Measurements from ENCODE around the gene ZNF181. TPM values are rescaled to one million over a fixed set of nuclear protein-coding genes. Genes with fewer than 3 reads are reported as not detected.

ZNF181 gene
- total RNA-seq, 4 donors from 2014 or later, result 18.6 to 47.6 (median 28.5) TPM

DNA sequence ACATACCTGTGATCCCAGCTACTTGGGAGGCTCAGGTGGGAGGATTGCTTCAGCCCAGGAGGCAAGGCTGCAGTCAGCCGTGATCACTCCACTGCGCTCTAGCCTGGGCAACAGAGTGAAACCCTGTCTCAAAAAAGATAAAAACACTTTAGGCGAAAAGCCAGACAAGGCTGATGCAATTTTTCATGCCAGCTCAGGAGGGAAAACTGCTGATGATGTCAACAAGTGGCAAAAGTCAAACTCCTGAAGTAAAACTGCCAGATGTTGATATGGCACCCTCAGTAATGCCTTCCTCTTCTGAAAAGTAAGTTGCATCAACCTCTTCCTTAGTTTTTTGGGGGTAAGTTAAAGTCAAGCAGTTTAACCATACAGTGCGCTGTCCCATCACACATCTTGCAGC lies 23.4 kb downstream of the ZNF181 start:
- H3K9me3 ChIP-seq, result peaks cover 3 to 100% (median 8%) of the 10 kb centered on the region in 3 donors
- no peak overlapping the region for H3K4me3 ChIP-seq
- no peaks in the 10 kb centered on the region for H3K27me3 ChIP-seq
- peaks cover 0 to 97% of the 10 kb centered on the region in 2 donors for H3K36me3 ChIP-seq
- no peak overlapping the region for H3K27ac ChIP-seq
- 90 to 91% methylated on average over 2 of the region's 4 CpGs for WGBS, 2 donors (ENCODE audit: low coverage in 1 of 2)
- no peaks in the 10 kb centered on the region for H3K4me1 ChIP-seq
- ATAC-seq, result no peak
- no peak for TF ChIP-seq POLR2AphosphoS5 (IDR thresholded peaks at IDR 0.05)
- TF ChIP-seq EP300 (IDR thresholded peaks at IDR 0.05), result no peak
- no peak for TF ChIP-seq POLR2A (IDR thresholded peaks at IDR 0.05)
- TF ChIP-seq, protein P1, sequence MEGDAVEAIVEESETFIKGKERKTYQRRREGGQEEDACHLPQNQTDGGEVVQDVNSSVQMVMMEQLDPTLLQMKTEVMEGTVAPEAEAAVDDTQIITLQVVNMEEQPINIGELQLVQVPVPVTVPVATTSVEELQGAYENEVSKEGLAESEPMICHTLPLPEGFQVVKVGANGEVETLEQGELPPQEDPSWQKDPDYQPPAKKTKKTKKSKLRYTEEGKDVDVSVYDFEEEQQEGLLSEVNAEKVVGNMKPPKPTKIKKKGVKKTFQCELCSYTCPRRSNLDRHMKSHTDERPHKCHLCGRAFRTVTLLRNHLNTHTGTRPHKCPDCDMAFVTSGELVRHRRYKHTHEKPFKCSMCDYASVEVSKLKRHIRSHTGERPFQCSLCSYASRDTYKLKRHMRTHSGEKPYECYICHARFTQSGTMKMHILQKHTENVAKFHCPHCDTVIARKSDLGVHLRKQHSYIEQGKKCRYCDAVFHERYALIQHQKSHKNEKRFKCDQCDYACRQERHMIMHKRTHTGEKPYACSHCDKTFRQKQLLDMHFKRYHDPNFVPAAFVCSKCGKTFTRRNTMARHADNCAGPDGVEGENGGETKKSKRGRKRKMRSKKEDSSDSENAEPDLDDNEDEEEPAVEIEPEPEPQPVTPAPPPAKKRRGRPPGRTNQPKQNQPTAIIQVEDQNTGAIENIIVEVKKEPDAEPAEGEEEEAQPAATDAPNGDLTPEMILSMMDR (IDR thresholded peaks at IDR 0.05), result no peak

DNA sequence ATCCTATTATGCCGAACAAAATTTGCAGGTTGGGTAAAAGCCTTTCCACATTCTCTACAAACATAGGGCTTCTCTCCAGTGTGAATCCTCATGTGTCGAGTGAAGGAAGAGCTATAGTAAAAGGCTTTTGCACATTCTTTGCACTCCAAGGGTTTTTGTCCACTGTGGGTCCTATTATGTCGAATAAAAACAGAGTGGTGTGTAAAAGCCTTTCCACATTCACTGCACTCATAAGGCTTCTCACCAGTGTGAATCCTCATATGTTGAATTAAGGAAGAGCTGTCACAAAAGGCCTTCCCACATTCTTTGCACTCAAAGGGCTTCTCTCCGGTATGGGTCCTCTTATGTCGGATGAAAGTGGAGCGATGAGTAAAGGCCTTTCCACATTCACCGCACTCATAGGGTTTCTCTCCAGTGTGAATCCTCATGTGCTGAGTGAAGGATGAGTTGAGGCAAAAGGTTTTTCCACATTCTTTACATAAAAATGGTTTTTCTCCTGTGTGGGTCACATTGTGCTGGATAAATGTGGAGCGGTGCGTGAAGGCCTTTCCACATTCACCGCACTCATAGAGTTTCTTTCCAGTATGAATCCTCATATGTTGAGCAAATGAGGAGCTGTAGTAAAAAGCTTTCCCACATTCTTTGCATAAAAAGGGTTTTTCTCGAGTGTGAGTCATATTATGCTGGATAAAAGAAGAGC lies 25.3 kb downstream of the ZNF181 start:
- H3K4me3 ChIP-seq, result no peak overlapping the region
- H3K9me3 ChIP-seq, result peaks cover 3 to 95% (median 9%) of the 10 kb centered on the region in 3 donors
- H3K36me3 ChIP-seq, result peaks cover 0 to 97% of the 10 kb centered on the region in 2 donors
- no peaks in the 10 kb centered on the region for H3K27me3 ChIP-seq
- no peak for TF ChIP-seq POLR2A (IDR thresholded peaks at IDR 0.05)
- TF ChIP-seq POLR2AphosphoS5 (IDR thresholded peaks at IDR 0.05), result no peak
- TF ChIP-seq EP300 (IDR thresholded peaks at IDR 0.05), result no peak
- TF ChIP-seq, protein P1 (IDR thresholded peaks at IDR 0.05), result no peak
- no peaks in the 10 kb centered on the region for H3K4me1 ChIP-seq
- ATAC-seq, result no peak
- no peak overlapping the region for H3K27ac ChIP-seq
- WGBS, 2 donors (ENCODE audit: low coverage in 1 of 2), result 95 to 98% methylated on average over 5 to 11 of the region's 11 CpGs

DNA sequence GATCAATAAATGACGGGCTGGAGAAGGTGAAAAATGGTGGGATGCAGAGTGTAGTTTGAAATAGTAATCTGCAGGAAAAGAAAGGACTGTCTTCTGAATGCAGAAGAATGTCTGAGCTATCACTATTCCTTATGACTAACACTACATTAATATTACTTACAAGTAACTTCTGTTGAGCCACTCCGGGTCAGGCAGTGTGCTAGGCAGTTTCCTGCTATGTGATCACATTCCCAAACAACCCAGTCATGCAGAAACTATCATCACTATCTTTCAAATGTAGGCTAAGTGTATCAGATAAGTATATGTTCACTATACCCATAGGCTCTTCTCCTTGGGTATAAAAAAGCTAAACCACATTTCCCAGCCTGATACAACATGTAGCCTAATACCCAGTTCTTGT lies 32.3 kb downstream of the ZNF181 start:
- Histone ChIP-seq H3K27ac (no peak overlapping the region), H3K4me3 (no peak overlapping the region), H3K9me3 (peaks cover 0 to 30% (median 1%) of the 10 kb centered on the region in 3 donors), H3K4me1 (peaks cover 0 to 1% (median 0%) of the 10 kb centered on the region in 3 donors), H3K27me3 (no peaks in the 10 kb centered on the region), H3K36me3 (peaks cover 6 to 96% of the 10 kb centered on the region in 2 donors)
- WGBS, 2 donors (ENCODE audit: low coverage in 1 of 2), result 94 to 100% methylated on average over 2 of the region's 2 CpGs
- no peak for ATAC-seq
- TF ChIP-seq, protein P1 (IDR thresholded peaks at IDR 0.05), result no peak
- TF ChIP-seq EP300 (IDR thresholded peaks at IDR 0.05), result no peak
- TF ChIP-seq POLR2A (IDR thresholded peaks at IDR 0.05), result no peak
- no peak for TF ChIP-seq POLR2AphosphoS5 (IDR thresholded peaks at IDR 0.05)

DNA sequence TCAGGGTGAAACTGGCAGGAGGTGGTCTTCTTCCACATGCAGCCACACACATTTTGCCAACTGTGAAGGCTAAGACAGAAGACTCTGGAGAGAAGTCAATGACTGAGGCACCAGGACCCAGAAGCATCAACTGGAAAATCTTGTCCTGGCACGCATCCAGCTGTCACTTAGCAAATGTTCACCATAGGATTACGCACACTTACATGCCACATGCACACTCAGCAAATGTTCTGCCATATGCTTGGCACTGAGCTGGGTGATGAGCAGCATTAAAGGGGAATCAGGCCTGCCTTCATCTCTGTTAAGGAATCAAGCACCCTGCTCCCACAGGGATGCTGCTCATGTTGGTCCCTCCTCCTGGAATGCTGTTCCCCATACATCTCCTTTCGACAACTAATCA lies 33.9 kb downstream of the ZNF181 start:
- TF ChIP-seq, protein P1 (IDR thresholded peaks at IDR 0.05), result no peak
- TF ChIP-seq POLR2A (IDR thresholded peaks at IDR 0.05) (no peak), EP300 (IDR thresholded peaks at IDR 0.05) (no peak), POLR2AphosphoS5 (IDR thresholded peaks at IDR 0.05) (no peak)

More for the DNA sequence above, 33.9 kb downstream of the ZNF181 start:
- Histone ChIP-seq H3K27me3 (no peaks in the 10 kb centered on the region), H3K4me3 (no peak overlapping the region), H3K27ac (no peak overlapping the region), H3K36me3 (peaks cover 6 to 80% of the 10 kb centered on the region in 2 donors), H3K4me1 (peaks cover 0 to 14% (median 5%) of the 10 kb centered on the region in 3 donors), H3K9me3 (peaks cover 0 to 16% (median under 1%) of the 10 kb centered on the region in 3 donors)
- 83% methylated on average over 3 of the region's 3 CpGs; no CpG with 5 or more reads in 1 of the 2 donors for WGBS, 2 donors (ENCODE audit: low coverage in 1 of 2)
- ATAC-seq, result no peak

Measured in gastroesophageal sphincter (tissue), 4 donors.